ENCODE data around the gene STAMBPL1. TPM values are rescaled to one million over a fixed set of nuclear protein-coding genes. Genes with fewer than 3 reads are reported as not detected.
"Not testable (repeated sequence)": the region's sequence is repeated elsewhere in the genome, so short reads cannot be mapped to it uniquely, and the experiment has no call there.

The STAMBPL1 gene
- total RNA-seq, 1 experiment from 2014 or later = 25.2 TPM

GRCh38 chr10:88835096-88835909 lies 44.7 kb upstream of the STAMBPL1 start:
- intact Hi-C loops (cut with micrococcal nuclease; ENCODE audit: unreplicated experiment) (loop anchor here (1.0 to 10.0 kb wide), 3 partner anchors 97 to 379 kb away; no protein-coding TSS in a partner anchor), in situ Hi-C loops (cut with HindIII; ENCODE audit: low pct_unique_long_range_greater_than_20kb, low sequenced_read_pairs) (no loop called here)
- ATAC-seq (peak; percentile 99), DNase-seq (ENCODE audit: low read depth, low spot score) (peak; percentile 86)
- H3K27ac ChIP-seq (ENCODE audit: low read length) = 0 out of 2 replicates have a peak overlapping the region, but pooled peaks have one; percentile 8
- ChIA-PET POLR2A (interaction anchor here (0.7 kb wide), 1 partner anchor 990 kb away, joined by 4 read pairs; no protein-coding TSS in a partner anchor), CTCF (interaction anchor here (0.6 to 4.2 kb wide), 7 partner anchors 8 to 348 kb away, joined by 3 to 52 read pairs (median 3); no protein-coding TSS in a partner anchor)
- H3K27me3 ChIP-seq (ENCODE audit: control insufficient read depth, insufficient read depth, low read length) = 0 out of 2 replicates have a peak, but pooled peaks cover 2% of the 10 kb centered on the region
- no peak overlapping the region for H3K4me3 ChIP-seq (ENCODE audit: low read depth in 2 of 2, low read length in 2 of 2)
- TF ChIP-seq CTCF (IDR thresholded peaks at IDR 0.05) = peak; percentile 94
- TF ChIP-seq SIN3A (IDR thresholded peaks at IDR 0.05; ENCODE audit: borderline replicate concordance, insufficient read depth, low read depth, low read length) = no peak
- BruUV-seq (replicated peaks) = no TSS peak
- peaks cover 3% of the 10 kb centered on the region; the same call in 1 of the 2 replicates for H3K4me1 ChIP-seq (ENCODE audit: control insufficient read depth, insufficient read depth, low read length)
- no peaks in the 10 kb centered on the region for H3K9me3 ChIP-seq (ENCODE audit: control insufficient read depth, insufficient read depth, low read depth, low read length)
- no peaks in the 10 kb centered on the region for H3K36me3 ChIP-seq (ENCODE audit: control insufficient read depth, insufficient read depth, low read length)

DNA sequence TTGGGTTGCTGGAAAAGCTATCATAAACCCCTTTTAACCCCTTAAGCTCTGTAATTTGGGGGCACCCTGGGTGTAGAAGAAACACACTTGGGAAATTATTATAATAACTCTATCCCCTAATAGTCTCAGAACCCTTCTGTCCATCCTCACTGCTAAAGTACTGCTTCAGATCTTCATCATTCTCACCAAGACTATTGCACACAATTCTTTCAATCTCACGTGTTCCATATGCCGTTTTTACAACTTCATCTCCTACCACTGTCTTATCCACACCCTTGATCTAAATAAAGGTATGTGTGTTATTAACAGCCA lies 44.2 kb upstream of the STAMBPL1 start:
- intact Hi-C loops (cut with micrococcal nuclease; ENCODE audit: unreplicated experiment) (loop anchor here (1.0 to 10.0 kb wide), 3 partner anchors 96 to 379 kb away; no protein-coding TSS in a partner anchor), in situ Hi-C loops (cut with HindIII; ENCODE audit: low pct_unique_long_range_greater_than_20kb, low sequenced_read_pairs) (no loop called here)
- POLR2A ChIA-PET = no interaction called here
- BruUV-seq (replicated peaks) = no TSS peak
- peaks cover 3% of the 10 kb centered on the region; the same call in 1 of the 2 replicates for H3K4me1 ChIP-seq (ENCODE audit: control insufficient read depth, insufficient read depth, low read length)
- peak; percentile 47 for ATAC-seq
- no peak for DNase-seq (ENCODE audit: low read depth, low spot score)
- H3K36me3 ChIP-seq (ENCODE audit: control insufficient read depth, insufficient read depth, low read length) = no peaks in the 10 kb centered on the region
- H3K27me3 ChIP-seq (ENCODE audit: control insufficient read depth, insufficient read depth, low read length) = 0 out of 2 replicates have a peak, but pooled peaks cover 2% of the 10 kb centered on the region
- CTCF ChIA-PET = interaction anchor here (2.8 to 4.2 kb wide), 2 partner anchors 95 to 98 kb away, joined by 7 to 52 read pairs; no protein-coding TSS in a partner anchor
- no peak overlapping the region for H3K4me3 ChIP-seq (ENCODE audit: low read depth in 2 of 2, low read length in 2 of 2)
- 0 out of 2 replicates have a peak overlapping the region, but pooled peaks have one; percentile 8 for H3K27ac ChIP-seq (ENCODE audit: low read length)
- TF ChIP-seq CTCF (IDR thresholded peaks at IDR 0.05) (peak; percentile 14), TCF7L2 (IDR thresholded peaks at IDR 0.05; ENCODE audit: low read depth, low read length) (no peak)
- H3K9me3 ChIP-seq (ENCODE audit: control insufficient read depth, insufficient read depth, low read depth, low read length) = no peaks in the 10 kb centered on the region

DNA sequence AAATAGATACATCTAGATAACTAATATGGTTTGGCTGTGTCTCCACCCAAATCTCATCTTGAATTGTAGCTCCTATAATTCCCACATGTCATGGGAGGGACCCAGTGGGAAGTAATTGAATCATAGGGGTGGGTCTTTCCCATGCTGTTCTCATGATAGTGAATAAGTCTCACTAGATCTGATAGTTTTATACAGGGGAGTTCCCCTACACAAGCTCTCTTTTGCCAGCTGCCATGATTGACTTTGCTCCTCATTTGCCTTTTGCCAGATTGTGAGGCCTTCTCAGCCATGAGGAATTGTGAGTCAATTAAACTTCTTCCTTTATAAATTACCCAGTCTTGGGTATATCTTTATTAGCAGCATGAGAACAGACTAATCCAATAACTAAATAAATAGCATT lies 42.4 kb upstream of the STAMBPL1 start:
- in situ Hi-C loops (cut with HindIII; ENCODE audit: low pct_unique_long_range_greater_than_20kb, low sequenced_read_pairs); ATAC-seq; H3K27me3 ChIP-seq (ENCODE audit: control insufficient read depth, insufficient read depth, low read length); H3K36me3 ChIP-seq (ENCODE audit: control insufficient read depth, insufficient read depth, low read length); POLR2A ChIA-PET; H3K27ac ChIP-seq (ENCODE audit: low read length); DNase-seq (ENCODE audit: low read depth, low spot score); H3K4me3 ChIP-seq (ENCODE audit: low read depth in 2 of 2, low read length in 2 of 2); H3K4me1 ChIP-seq (ENCODE audit: control insufficient read depth, insufficient read depth, low read length); BruUV-seq (replicated peaks); H3K9me3 ChIP-seq (ENCODE audit: control insufficient read depth, insufficient read depth, low read depth, low read length): not testable (repeated sequence)
- CTCF ChIA-PET = interaction anchor here (1.6 to 4.2 kb wide), 3 partner anchors 15 to 96 kb away, joined by 3 to 52 read pairs (median 7); no protein-coding TSS in a partner anchor
- intact Hi-C loops (cut with micrococcal nuclease; ENCODE audit: unreplicated experiment) = loop anchor here (5.0 to 10.0 kb wide), 2 partner anchors 150 to 377 kb away; no protein-coding TSS in a partner anchor
